ENCODE data around the gene PPP1R16B.

Gene PPP1R16B

GRCh38 chr20:38902601-38903000, 97.1 kb downstream of the PPP1R16B start:
- no peak for DNase-seq

GRCh38 chr20:38903335-38903734, 97.8 kb downstream of the PPP1R16B start:
- no peak for DNase-seq

- no peak for DNase-seq
Observed at GRCh38 chr20:38905375-38905774, 99.9 kb downstream of the PPP1R16B start.

GRCh38 chr20:38907918-38908677, 102.6 kb downstream of the PPP1R16B start:
- no peak for DNase-seq

- no peak for DNase-seq
Observed at GRCh38 chr20:38915355-38915754, 109.9 kb downstream of the PPP1R16B start.

- no peak for DNase-seq
Observed at GRCh38 chr20:38917657-38918056, 112.2 kb downstream of the PPP1R16B start.

GRCh38 chr20:38918172-38918571, 112.7 kb downstream of the PPP1R16B start:
- no peak for DNase-seq

- DNase-seq: no peak
Observed at GRCh38 chr20:38919683-38920082, 114.2 kb downstream of the PPP1R16B start.

- no peak for DNase-seq
Observed at GRCh38 chr20:38920411-38920810, 114.9 kb downstream of the PPP1R16B start.

- no peak for DNase-seq
Observed at GRCh38 chr20:38920851-38921250, 115.4 kb downstream of the PPP1R16B start.

GRCh38 chr20:38924718-38925117, 119.2 kb downstream of the PPP1R16B start:
- DNase-seq: no peak

GRCh38 chr20:38926142-38926933, 120.8 kb downstream of the PPP1R16B start, which contains the start of gene FAM83D:
Gene FAM83D (plus strand): TSS chr20:38926417. CDS start chr20:38926443, 26 bp downstream.
- DNase-seq: peak; percentile 96

GRCh38 chr20:38926934-38927616, 121.6 kb downstream of the PPP1R16B start:
- DNase-seq: no peak

GRCh38 chr20:38927902-38928578, 122.5 kb downstream of the PPP1R16B start:
- DNase-seq: no peak

GRCh38 chr20:38930242-38930569, 124.7 kb downstream of the PPP1R16B start:
- DNase-seq: no peak

- DNase-seq: no peak
Observed at GRCh38 chr20:38931984-38932383, 126.5 kb downstream of the PPP1R16B start.

- DNase-seq: no peak
Observed at GRCh38 chr20:38932457-38933120, 127.1 kb downstream of the PPP1R16B start.

- no peak for DNase-seq
Observed at GRCh38 chr20:38934530-38934929, 129.0 kb downstream of the PPP1R16B start.

- DNase-seq: no peak
Observed at GRCh38 chr20:38935285-38935684, 129.8 kb downstream of the PPP1R16B start.

- DNase-seq: no peak
Observed at GRCh38 chr20:38935967-38936407, 130.5 kb downstream of the PPP1R16B start.

GRCh38 chr20:38937000-38937399, 131.5 kb downstream of the PPP1R16B start:
- no peak for DNase-seq

- no peak for DNase-seq
Observed at GRCh38 chr20:38937978-38938473, 132.5 kb downstream of the PPP1R16B start.
